Cardiac muscle cell (in vitro differentiated cells and primary cell): ENCODE measurements around the gene SCN4B. TPM values are rescaled to one million over a fixed set of nuclear protein-coding genes. Genes with fewer than 3 reads are reported as not detected.
A peak's percentile ranks its signal among the peaks of the same experiment; 100 is the strongest.

Experiments
- DNase-seq, 2 donors: peaks; one replicate each; pipeline versions ENCODE4 v3.0.0 to v3.0.0-alpha.2; 2010 to 2017; ENCODE audit warnings: low read depth in 1 of 2, low spot score in 1 of 2
- H3K27ac ChIP-seq: fragments of 200-600 bp; sonication (generic); 2 replicates; pipeline ENCODE4 v1.5.1; 2016
- H3K27me3 ChIP-seq: fragments of 200-600 bp; sonication (generic); 2 replicates; pipeline ENCODE4 v1.6.0; 2016; ENCODE audit warnings: control low read depth
- H3K36me3 ChIP-seq: fragments of 200-600 bp; sonication (generic); 2 replicates; pipeline ENCODE4 v1.5.1; 2016; ENCODE audit warnings: control low read depth
- H3K4me1 ChIP-seq: fragments of 200-600 bp; sonication (generic); 2 replicates; pipeline ENCODE4 v1.8.1; 2017; ENCODE audit warnings: low read depth, mild to moderate bottlenecking, mixed run types
- H3K4me3 ChIP-seq: fragments of 200-600 bp; sonication (generic); 2 replicates; pipeline ENCODE4 v1.5.1; 2016; ENCODE audit warnings: mild to moderate bottlenecking
- H3K9me3 ChIP-seq: fragments of 200-600 bp; sonication (generic); 2 replicates; pipeline ENCODE4 v1.5.1; 2017; ENCODE audit warnings: low read depth, mild to moderate bottlenecking, control low read depth
- polyA plus RNA-seq: library from polyadenylated mRNA; unstranded; fragments of >200 nt; fragmentation: Nextera tagmentation; extraction: Ambion mirVana; gene quantifications from 2 replicates; pipeline ENCODE4 v1.2.1, GENCODE V29; 2016
- total RNA-seq: library from RNA; depleted of rRNA; stranded (reverse); fragments of >200 nt; gene quantifications from 2 replicates; pipeline ENCODE4 v1.2.3, GENCODE V29; 2016
- TF ChIP-seq, protein P1 (sequence below): IDR thresholded peaks from 2 replicates; pipeline ENCODE4 v1.5.1; 2012; ENCODE audit warnings: low read depth, mild to moderate bottlenecking, low read length

The SCN4B gene
- total and polyA plus RNA-seq, 2 experiments from 2014 or later = 0.21 to 0.39 TPM

- no peak for DNase-seq
- TF ChIP-seq, protein P1, sequence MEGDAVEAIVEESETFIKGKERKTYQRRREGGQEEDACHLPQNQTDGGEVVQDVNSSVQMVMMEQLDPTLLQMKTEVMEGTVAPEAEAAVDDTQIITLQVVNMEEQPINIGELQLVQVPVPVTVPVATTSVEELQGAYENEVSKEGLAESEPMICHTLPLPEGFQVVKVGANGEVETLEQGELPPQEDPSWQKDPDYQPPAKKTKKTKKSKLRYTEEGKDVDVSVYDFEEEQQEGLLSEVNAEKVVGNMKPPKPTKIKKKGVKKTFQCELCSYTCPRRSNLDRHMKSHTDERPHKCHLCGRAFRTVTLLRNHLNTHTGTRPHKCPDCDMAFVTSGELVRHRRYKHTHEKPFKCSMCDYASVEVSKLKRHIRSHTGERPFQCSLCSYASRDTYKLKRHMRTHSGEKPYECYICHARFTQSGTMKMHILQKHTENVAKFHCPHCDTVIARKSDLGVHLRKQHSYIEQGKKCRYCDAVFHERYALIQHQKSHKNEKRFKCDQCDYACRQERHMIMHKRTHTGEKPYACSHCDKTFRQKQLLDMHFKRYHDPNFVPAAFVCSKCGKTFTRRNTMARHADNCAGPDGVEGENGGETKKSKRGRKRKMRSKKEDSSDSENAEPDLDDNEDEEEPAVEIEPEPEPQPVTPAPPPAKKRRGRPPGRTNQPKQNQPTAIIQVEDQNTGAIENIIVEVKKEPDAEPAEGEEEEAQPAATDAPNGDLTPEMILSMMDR = no peak
- H3K36me3 ChIP-seq = no peaks in the 10 kb centered on the region
- H3K9me3 ChIP-seq = no peaks in the 10 kb centered on the region
- H3K4me1 ChIP-seq = no peaks in the 10 kb centered on the region
- H3K27ac ChIP-seq = no peak overlapping the region
- H3K4me3 ChIP-seq = peak overlapping the region; percentile 54
- peaks cover 100% of the 10 kb centered on the region for H3K27me3 ChIP-seq
These were observed 893 bp upstream of the SCN4B start for GRCh38 chr11:118153516-118153915.

DNA sequence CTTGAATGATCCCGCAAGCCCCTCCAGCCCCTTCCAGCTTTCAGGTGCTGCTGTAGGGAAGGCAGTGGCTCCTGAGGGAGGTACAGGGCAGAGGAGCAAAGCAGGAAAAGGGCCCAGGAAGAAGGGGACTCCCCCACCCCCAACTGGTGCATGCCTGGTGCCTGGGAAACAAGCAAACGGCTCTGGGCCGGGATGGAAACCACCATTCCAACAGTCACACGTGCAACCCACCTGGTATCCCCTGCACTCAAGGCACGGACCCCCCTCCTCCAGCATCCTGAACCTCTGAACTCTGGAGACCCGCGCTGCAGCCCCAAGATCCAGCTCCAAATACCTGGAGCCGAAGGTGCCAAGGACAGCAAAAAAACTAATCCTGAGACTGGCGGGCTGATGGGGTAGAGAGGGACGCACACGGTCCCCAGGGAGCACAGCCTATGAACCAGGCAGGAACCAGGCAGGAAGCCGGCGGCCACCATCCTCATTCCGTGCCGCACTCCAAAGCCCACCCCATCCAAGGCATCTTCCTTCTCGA lies 537 bp downstream of the SCN4B start:
- no peaks in the 10 kb centered on the region for H3K36me3 ChIP-seq
- no peak for DNase-seq
- peak overlapping the region; percentile 54 for H3K4me3 ChIP-seq
- H3K27me3 ChIP-seq = peaks cover 94% of the 10 kb centered on the region
- H3K27ac ChIP-seq = no peak overlapping the region
- no peaks in the 10 kb centered on the region for H3K4me1 ChIP-seq
- no peaks in the 10 kb centered on the region for H3K9me3 ChIP-seq
- TF ChIP-seq, protein P1 = no peak

DNA sequence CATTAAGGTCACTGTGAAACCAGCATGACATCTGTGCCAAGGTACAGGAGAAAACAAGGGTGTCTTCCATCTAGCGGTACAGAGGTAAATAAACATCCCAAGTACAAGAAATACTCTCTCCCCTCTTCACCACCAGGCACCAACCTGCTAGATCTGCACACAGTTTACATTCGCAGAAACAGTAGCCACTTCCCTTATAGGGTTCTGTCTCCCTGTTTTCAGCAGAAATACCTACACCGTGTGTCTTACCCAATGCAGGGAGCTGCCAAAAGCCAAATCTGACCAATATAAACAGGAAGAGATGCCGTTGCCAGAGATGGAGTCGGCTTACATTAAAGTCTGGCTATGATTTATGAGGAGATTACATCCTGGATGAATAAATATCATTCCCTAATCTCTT lies 1.2 kb downstream of the SCN4B start:
- Histone ChIP-seq H3K27ac (no peak overlapping the region), H3K4me1 (no peaks in the 10 kb centered on the region), H3K36me3 (no peaks in the 10 kb centered on the region), H3K27me3 (peaks cover 92% of the 10 kb centered on the region), H3K4me3 (no peak overlapping the region), H3K9me3 (no peaks in the 10 kb centered on the region)
- no peak for DNase-seq
- TF ChIP-seq, protein P1 = no peak

GRCh38 chr11:118149493-118149892 lies 3.1 kb downstream of the SCN4B start:
- Histone ChIP-seq H3K27me3 (peaks cover 88% of the 10 kb centered on the region), H3K27ac (no peak overlapping the region), H3K4me3 (no peak overlapping the region), H3K4me1 (no peaks in the 10 kb centered on the region), H3K36me3 (no peaks in the 10 kb centered on the region), H3K9me3 (no peaks in the 10 kb centered on the region)
- TF ChIP-seq, protein P1 = no peak
- DNase-seq = no peak

GRCh38 chr11:118148856-118149255 lies 3.8 kb downstream of the SCN4B start:
- no peaks in the 10 kb centered on the region for H3K36me3 ChIP-seq
- no peak overlapping the region for H3K4me3 ChIP-seq
- no peaks in the 10 kb centered on the region for H3K9me3 ChIP-seq
- TF ChIP-seq, protein P1 = no peak
- H3K27me3 ChIP-seq = peaks cover 88% of the 10 kb centered on the region
- DNase-seq = no peak
- no peaks in the 10 kb centered on the region for H3K4me1 ChIP-seq
- H3K27ac ChIP-seq = no peak overlapping the region
